Measurements from ENCODE around the gene PRR9.

Gene PRR9

DNA sequence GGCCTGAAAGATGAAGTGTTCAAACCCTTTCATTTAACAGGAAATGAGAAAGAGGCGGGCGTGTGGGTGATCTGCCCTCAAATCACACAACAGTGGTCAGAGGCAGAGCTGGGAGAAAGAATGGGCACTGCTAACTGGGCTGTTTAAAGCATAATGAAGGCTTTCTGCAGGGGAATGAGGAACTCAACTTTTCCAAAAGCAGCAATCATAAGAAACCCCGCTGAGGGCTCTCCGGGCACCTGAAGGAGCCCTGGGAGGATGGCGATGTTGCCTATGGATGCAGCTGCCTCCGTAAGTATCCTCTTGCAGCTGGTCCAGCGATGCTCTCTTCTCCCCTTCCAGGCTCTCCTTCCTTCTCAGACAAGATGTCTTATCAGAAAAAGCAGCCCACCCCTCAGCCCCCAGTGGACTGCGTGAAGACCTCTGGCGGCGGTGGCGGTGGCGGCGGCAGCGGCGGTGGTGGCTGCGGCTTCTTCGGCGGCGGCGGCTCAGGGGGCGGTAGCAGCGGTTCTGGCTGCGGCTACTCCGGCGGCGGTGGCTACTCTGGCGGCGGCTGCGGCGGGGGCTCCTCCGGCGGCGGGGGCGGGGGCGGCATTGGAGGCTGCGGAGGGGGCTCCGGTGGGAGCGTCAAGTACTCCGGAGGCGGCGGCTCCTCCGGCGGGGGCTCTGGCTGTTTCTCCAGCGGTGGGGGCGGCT is 43.3 kb downstream of the PRR9 start:
- TF ChIP-seq, protein P1, sequence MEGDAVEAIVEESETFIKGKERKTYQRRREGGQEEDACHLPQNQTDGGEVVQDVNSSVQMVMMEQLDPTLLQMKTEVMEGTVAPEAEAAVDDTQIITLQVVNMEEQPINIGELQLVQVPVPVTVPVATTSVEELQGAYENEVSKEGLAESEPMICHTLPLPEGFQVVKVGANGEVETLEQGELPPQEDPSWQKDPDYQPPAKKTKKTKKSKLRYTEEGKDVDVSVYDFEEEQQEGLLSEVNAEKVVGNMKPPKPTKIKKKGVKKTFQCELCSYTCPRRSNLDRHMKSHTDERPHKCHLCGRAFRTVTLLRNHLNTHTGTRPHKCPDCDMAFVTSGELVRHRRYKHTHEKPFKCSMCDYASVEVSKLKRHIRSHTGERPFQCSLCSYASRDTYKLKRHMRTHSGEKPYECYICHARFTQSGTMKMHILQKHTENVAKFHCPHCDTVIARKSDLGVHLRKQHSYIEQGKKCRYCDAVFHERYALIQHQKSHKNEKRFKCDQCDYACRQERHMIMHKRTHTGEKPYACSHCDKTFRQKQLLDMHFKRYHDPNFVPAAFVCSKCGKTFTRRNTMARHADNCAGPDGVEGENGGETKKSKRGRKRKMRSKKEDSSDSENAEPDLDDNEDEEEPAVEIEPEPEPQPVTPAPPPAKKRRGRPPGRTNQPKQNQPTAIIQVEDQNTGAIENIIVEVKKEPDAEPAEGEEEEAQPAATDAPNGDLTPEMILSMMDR (conservative IDR thresholded peaks at IDR 0.05; ENCODE audit: control insufficient read depth, insufficient read depth, low read depth, low read length) = no peak
- peak; percentile 2 for DNase-seq (ENCODE audit: low read depth)
- H3K4me3 ChIP-seq (ENCODE audit: control insufficient read depth, low read depth, low read length) = no peak overlapping the region

DNA sequence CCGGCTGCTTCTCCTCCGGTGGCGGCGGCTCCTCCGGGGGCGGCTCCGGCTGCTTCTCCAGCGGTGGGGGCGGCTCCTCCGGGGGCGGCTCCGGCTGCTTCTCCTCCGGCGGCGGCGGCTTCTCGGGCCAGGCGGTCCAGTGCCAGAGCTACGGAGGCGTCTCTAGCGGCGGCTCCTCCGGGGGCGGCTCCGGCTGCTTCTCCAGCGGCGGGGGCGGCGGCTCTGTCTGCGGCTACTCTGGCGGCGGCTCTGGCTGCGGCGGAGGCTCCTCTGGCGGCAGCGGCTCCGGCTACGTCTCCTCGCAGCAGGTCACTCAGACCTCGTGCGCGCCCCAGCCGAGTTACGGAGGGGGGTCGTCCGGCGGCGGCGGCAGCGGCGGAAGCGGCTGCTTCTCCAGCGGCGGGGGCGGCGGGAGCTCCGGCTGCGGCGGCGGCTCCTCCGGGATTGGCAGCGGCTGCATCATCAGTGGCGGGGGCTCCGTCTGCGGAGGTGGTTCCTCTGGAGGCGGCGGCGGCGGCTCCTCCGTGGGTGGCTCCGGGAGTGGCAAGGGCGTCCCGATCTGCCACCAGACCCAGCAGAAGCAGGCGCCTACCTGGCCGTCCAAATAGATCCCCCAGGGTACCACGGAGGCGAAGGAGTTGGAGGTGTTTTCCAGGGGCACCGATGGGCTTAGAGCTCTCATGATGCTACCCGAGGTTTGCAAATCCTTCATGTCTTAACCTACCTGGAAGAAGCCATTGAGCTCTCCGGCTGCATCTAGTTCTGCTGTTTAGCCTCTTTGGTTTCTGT is 44.1 kb downstream of the PRR9 start:
- TF ChIP-seq, protein P1 (conservative IDR thresholded peaks at IDR 0.05; ENCODE audit: control insufficient read depth, insufficient read depth, low read depth, low read length) = no peak
- no peak for DNase-seq (ENCODE audit: low read depth)
- H3K4me3 ChIP-seq (ENCODE audit: control insufficient read depth, low read depth, low read length) = no peak overlapping the region

DNA sequence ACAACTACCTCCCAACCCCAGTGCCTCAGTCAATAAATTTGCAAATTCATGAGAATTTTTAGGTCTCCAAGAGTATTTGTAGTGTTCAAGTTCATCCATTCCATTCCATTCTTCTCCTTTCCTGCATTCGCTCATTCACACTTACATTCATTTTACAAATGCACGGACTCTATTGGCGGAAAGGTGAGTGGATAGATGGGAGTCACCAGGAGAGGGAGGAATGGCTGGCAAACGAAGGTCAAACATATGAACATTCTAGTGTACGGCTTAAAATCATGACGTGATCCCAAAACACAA is 44.6 kb downstream of the PRR9 start:
- H3K4me3 ChIP-seq (ENCODE audit: control insufficient read depth, low read depth, low read length) = no peak overlapping the region
- TF ChIP-seq, protein P1 (conservative IDR thresholded peaks at IDR 0.05; ENCODE audit: control insufficient read depth, insufficient read depth, low read depth, low read length) = no peak
- DNase-seq (ENCODE audit: low read depth) = no peak

DNA sequence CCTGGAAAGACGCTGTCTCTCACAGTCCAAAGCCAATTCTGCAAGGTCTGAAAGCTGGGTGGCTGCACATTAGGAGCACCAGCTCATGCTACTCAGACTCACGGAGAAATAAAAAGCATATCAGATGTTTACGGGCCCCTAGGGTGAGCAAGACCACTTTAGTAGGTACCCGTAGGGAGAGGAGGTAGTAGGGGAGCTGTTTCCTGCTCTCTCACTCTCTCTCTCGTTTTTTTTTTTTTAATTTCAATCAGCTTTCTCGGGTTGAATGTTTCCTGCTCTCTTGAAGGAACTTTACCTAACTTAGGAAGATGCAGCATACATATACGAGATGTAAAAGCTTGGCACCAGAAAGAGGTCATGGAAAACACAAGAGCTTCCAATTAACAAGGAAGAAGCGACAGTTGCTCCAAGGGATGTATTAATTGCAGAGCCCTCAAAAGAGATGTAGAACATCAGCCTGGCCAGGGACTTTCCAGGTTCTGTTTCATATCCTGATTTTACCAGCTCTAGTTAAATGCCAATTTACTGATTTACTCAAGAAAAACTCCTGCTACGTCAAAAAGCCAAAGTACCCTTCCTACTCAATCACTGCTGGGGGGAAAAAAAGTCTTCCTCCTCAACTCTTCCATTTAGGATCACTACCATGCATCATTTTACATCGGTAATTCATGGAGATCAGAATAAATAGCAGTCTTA is 45.2 kb downstream of the PRR9 start:
- H3K4me3 ChIP-seq (ENCODE audit: control insufficient read depth, low read depth, low read length) = no peak overlapping the region
- no peak for DNase-seq (ENCODE audit: low read depth)

DNA sequence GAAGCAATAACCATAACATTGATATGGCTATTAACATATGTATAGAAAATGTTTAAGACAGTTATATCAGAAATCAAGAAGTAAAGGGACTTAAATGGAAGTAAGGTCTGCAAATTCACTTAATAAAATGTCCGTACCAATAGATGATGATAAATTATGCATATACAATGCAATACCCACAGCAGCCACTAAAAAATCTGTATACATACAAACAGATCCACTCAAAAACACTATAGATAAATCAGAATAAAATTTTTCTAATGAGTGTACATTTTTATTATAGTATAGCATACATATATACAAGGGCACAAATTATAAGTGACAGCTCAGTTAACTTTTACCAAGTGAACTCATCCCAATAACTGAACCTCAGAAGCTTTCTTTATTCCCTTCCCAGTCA is 48.1 kb downstream of the PRR9 start:
- no peak overlapping the region for H3K4me3 ChIP-seq (ENCODE audit: control insufficient read depth, low read depth, low read length)
- DNase-seq (ENCODE audit: low read depth) = no peak
- TF ChIP-seq, protein P1 (conservative IDR thresholded peaks at IDR 0.05; ENCODE audit: control insufficient read depth, insufficient read depth, low read depth, low read length) = no peak

More for the DNA sequence above, 45.2 kb downstream of the PRR9 start:
- TF ChIP-seq, protein P1 (conservative IDR thresholded peaks at IDR 0.05; ENCODE audit: control insufficient read depth, insufficient read depth, low read depth, low read length) = no peak
